ENCODE results near the gene GMCL2. TPM values are rescaled to one million over a fixed set of nuclear protein-coding genes. Genes with fewer than 3 reads are reported as not detected.
A peak's percentile ranks its signal among the peaks of the same experiment; 100 is the strongest.

Gene GMCL2
- total and polyA plus RNA-seq, 9 of the 15 experiments (the other 6 are each of a cell fraction or from before 2014, with no cell fraction given) = 0.04 TPM; not detected in 8

GRCh38 chr5:178204182-178204934, 17.2 kb upstream of the GMCL2 start, which contains the start of gene HNRNPAB:
Gene HNRNPAB, plus strand, starts transcription at chr5:178204533. Its CDS starts 305 bp downstream, at chr5:178204838.
- Histone ChIP-seq H3K79me2 (ENCODE audit: control insufficient read depth, insufficient read depth, low read length) (peaks cover 63% of the 10 kb centered on the region), H2AFZ (ENCODE audit: low read depth, low read length) (peak within 1 kb of the TSS; percentile 90), H3K9me3 (replicated peaks; ENCODE audit: control insufficient read depth, insufficient read depth, low read depth, low read length) (no peaks in the 10 kb centered on the region), H3K36me3 (ENCODE audit: control insufficient read depth, insufficient read depth, low read length) (peaks cover 41% of the 10 kb centered on the region), H3K4me3 (peak within 1 kb of the TSS; percentile 80), H3K9ac (ENCODE audit: insufficient read depth in 1 of 2, low read depth in 2 of 2, low read length in 2 of 2) (peak within 1 kb of the TSS; percentile 93 to 99), H3K27ac (ENCODE audit: extremely low read depth, low read depth, low read length) (peak within 1 kb of the TSS; percentile 94), H3K27me3 (ENCODE audit: control insufficient read depth in 2 of 2, insufficient read depth in 2 of 2, low read length in 2 of 2) (no peaks in the 10 kb centered on the region), H3K4me1 (replicated peaks in 1 of 2; ENCODE audit: control insufficient read depth in 2 of 2, insufficient read depth in 2 of 2, low read length in 2 of 2) (peaks cover 21 to 23% of the 10 kb centered on the region in 2 experiments; a peak in 4 of 5 replicates), H4K20me1 (replicated peaks; ENCODE audit: control insufficient read depth, insufficient read depth, low read length) (peaks cover 43% of the 10 kb centered on the region), H3K9me1 (ENCODE audit: control insufficient read depth, insufficient read depth, low read length) (peaks cover 10% of the 10 kb centered on the region), H3K4me2 (ENCODE audit: insufficient read depth, low read length) (peak within 1 kb of the TSS; percentile 96)
- TSS peak; percentile 48 for BruUV-seq (replicated peaks)
- peak; percentile 97 to 100 (median 98) for DNase-seq (ENCODE audit: extremely low read depth in 1 of 4, low spot score in 3 of 4)
- 1% methylated on average over 82 of the region's 96 CpGs for WGBS (ENCODE audit: insufficient coverage, low coverage, missing lambda C conversion rate)
- in situ Hi-C loops (cut with MboI) = no loop called here
- CTCF ChIA-PET (ENCODE audit: low intra/inter-chr PET ratio) = no interaction called here
- POLR2A ChIA-PET = interaction anchor here (0.6 to 1.6 kb wide), 30 partner anchors 8 to 1418 kb away, joined by 3 to 22 read pairs (median 3); partner anchors contain the start of gene PHYKPL
- intact Hi-C loops (cut with micrococcal nuclease) = no loop called here
- FAIRE-seq = peak; percentile 84
- peak; percentile 87 for ATAC-seq
- peak; percentile 86; the same call in 1 of the 2 replicates for TF ChIP-seq RBM14 (IDR thresholded peaks at IDR 0.05; ENCODE audit: borderline replicate concordance, insufficient read depth, low read depth, low read length)
- 0 out of 2 replicates have a peak, but pooled peaks have one; percentile 11 for TF ChIP-seq ZNF316 (IDR thresholded peaks at IDR 0.05)
- no peak; the same call in 1 of the 2 replicates for TF ChIP-seq ZC3H4 (CRISPR knock-in tag; IDR thresholded peaks at IDR 0.05; ENCODE audit: borderline replicate concordance)
- peak in 1 of 2 experiments; percentile 80; a peak in 1 of 4 replicates for TF ChIP-seq TEAD1 (CRISPR knock-in tag; IDR thresholded peaks at IDR 0.05)
- 0 out of 2 replicates have a peak, but pooled peaks have one; percentile 53 for TF ChIP-seq HIVEP1 (CRISPR knock-in tag; IDR thresholded peaks at IDR 0.05)
- TF ChIP-seq MAX (CRISPR knock-in tag; IDR thresholded peaks at IDR 0.05) = peak; percentile 88
- TF ChIP-seq DACH1 (IDR thresholded peaks at IDR 0.05; ENCODE audit: partially characterized antibody) = no peak
- TF ChIP-seq TFAM (CRISPR knock-in tag; conservative IDR thresholded peaks at IDR 0.05) = no peak
- no peak for TF ChIP-seq POLR3G (IDR thresholded peaks at IDR 0.05; ENCODE audit: extremely low read depth, insufficient read length, insufficient replicate concordance)
- no peak for TF ChIP-seq MEF2D (tag; conservative IDR thresholded peaks at IDR 0.05; ENCODE audit: low read depth)
- TF ChIP-seq ZNF354B (CRISPR knock-in tag; IDR thresholded peaks at IDR 0.05) = no peak
- TF ChIP-seq MIER1 (IDR thresholded peaks at IDR 0.05; ENCODE audit: low read depth) = no peak
- peak; percentile 23; the same call in 1 of the 2 replicates for TF ChIP-seq ZFPM2 (CRISPR knock-in tag; IDR thresholded peaks at IDR 0.05)
- TF ChIP-seq POLR2AphosphoS5 (IDR thresholded peaks at IDR 0.05; ENCODE audit: control insufficient read depth, insufficient read depth, low read depth, low read length) = peak; percentile 98
- peak; percentile 53; the same call in 1 of the 2 replicates for TF ChIP-seq ZNF384 (IDR thresholded peaks at IDR 0.05; ENCODE audit: low read depth, low read length)
- TF ChIP-seq ZNF696 (CRISPR knock-in tag; conservative IDR thresholded peaks at IDR 0.05) = no peak
- no peak for TF ChIP-seq MEF2A (IDR thresholded peaks at IDR 0.05; ENCODE audit: control insufficient read depth, low read depth, low read length)
- no peak for TF ChIP-seq HLTF (IDR thresholded peaks at IDR 0.05)
- TF ChIP-seq HDAC8 (tag; IDR thresholded peaks at IDR 0.05) = no peak
- TF ChIP-seq, protein P1, sequence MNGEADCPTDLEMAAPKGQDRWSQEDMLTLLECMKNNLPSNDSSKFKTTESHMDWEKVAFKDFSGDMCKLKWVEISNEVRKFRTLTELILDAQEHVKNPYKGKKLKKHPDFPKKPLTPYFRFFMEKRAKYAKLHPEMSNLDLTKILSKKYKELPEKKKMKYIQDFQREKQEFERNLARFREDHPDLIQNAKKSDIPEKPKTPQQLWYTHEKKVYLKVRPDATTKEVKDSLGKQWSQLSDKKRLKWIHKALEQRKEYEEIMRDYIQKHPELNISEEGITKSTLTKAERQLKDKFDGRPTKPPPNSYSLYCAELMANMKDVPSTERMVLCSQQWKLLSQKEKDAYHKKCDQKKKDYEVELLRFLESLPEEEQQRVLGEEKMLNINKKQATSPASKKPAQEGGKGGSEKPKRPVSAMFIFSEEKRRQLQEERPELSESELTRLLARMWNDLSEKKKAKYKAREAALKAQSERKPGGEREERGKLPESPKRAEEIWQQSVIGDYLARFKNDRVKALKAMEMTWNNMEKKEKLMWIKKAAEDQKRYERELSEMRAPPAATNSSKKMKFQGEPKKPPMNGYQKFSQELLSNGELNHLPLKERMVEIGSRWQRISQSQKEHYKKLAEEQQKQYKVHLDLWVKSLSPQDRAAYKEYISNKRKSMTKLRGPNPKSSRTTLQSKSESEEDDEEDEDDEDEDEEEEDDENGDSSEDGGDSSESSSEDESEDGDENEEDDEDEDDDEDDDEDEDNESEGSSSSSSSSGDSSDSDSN (IDR thresholded peaks at IDR 0.05; ENCODE audit: borderline replicate concordance in 1 of 2, low read depth in 2 of 2, low read length in 2 of 2) = no peak
- 0 out of 2 replicates have a peak, but pooled peaks have one; percentile 12 for TF ChIP-seq TCF3 (CRISPR knock-in tag; IDR thresholded peaks at IDR 0.05)

Data from K562 (cell line).